GM13976 (cell line): ENCODE measurements around the gene GRID1.

Source experiments
- DNase-seq: peaks from one replicate; pipeline ENCODE4 v3.0.0; 2012; ENCODE audit warnings: low spot score
- in situ Hi-C: fragments of 300-500 bp; cut with MboI; formaldehyde crosslinking; loops from one replicate; pipeline ENCODE4 v1.12.0; 2022; ENCODE audit warnings: low sequenced_read_pairs, mixed read lengths, inconsistent platforms; ENCODE audit not compliant: unreplicated experiment
- TF ChIP-seq, protein P1 (sequence below): IDR thresholded peaks from 2 replicates; pipeline ENCODE4 v1.5.1; 2012; ENCODE audit warnings: borderline replicate concordance, mild to moderate bottlenecking; ENCODE audit not compliant: insufficient read depth; ENCODE audit errors: extremely low read depth, missing control alignments, control extremely low read depth

The GRID1 gene

DNA sequence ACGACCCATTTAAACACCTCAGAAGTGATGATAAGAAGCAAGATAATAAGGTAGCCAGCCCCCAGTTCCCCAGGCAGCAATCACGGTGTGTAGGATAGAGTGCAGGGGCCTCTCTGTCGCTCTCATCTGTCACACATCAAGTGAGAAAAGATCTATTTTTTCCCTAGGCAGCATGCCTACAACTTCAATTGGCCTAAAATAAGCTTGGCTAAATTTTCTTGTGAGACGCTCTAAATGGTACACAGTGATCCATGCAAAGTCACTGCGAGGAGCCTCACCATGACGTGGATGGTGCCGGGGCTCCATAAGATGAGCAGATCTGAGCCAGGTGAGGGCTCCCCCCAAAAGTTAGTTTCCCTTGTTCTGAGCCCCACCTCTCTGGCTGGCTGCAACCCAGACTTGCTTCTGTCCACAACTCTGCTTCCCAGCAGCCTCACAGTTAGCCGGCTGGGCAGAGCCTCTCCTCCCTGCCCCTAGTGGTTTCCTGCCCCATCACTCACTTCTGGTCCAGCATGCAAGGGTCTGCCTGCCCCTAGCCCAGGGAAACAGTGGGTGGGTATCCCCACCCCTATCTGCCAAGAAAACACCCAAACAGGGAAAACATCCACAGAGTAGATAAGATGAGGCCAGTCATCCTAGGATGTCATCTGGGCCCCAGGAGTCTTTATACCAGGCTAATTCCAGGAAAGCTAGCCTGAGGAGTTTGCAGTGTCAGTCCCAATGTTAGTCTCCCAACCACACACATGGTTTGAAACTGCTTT, 342.1 kb downstream of the GRID1 start:
- in situ Hi-C loops = no loop called here
- DNase-seq = no peak
- TF ChIP-seq, protein P1, sequence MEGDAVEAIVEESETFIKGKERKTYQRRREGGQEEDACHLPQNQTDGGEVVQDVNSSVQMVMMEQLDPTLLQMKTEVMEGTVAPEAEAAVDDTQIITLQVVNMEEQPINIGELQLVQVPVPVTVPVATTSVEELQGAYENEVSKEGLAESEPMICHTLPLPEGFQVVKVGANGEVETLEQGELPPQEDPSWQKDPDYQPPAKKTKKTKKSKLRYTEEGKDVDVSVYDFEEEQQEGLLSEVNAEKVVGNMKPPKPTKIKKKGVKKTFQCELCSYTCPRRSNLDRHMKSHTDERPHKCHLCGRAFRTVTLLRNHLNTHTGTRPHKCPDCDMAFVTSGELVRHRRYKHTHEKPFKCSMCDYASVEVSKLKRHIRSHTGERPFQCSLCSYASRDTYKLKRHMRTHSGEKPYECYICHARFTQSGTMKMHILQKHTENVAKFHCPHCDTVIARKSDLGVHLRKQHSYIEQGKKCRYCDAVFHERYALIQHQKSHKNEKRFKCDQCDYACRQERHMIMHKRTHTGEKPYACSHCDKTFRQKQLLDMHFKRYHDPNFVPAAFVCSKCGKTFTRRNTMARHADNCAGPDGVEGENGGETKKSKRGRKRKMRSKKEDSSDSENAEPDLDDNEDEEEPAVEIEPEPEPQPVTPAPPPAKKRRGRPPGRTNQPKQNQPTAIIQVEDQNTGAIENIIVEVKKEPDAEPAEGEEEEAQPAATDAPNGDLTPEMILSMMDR = no peak

DNA sequence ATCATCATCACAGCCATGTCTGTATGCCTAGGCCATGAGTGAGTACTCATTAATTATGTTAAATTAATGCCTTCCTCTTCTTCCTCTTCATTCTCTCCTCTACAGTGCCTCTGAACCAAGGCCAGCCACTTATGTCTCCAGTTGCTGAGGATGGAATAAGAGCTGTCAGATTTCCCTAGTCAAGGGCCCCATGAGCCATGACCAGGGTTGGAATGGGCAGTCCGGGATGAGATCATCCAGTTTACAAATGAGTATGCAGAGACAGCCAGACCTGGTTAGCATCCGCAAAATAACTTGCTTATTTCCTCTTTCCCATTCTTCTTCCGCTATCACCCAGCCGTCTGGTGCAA, 342.7 kb downstream of the GRID1 start:
- DNase-seq = no peak
- in situ Hi-C loops = no loop called here
- TF ChIP-seq, protein P1 = no peak

DNA sequence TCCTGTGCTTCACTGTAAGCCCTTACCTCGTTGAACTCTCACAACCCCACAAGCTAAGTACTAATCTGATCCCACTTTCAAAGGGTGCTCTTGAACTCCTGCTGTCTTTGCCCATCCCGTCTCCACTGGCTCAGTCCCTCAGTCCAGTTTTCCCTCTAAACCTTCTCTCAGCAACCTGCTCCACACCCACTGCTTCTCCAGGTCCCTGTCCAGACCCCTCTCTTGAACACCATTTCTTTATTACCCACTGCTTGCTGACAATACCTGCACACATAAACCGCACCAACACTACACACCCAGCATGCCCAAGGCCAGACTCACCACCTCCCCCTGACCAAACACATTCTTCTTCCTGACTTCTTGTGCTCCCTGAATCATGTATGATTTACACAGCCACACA, 343.3 kb downstream of the GRID1 start:
- TF ChIP-seq, protein P1 = no peak
- in situ Hi-C loops = no loop called here
- DNase-seq = no peak

DNA sequence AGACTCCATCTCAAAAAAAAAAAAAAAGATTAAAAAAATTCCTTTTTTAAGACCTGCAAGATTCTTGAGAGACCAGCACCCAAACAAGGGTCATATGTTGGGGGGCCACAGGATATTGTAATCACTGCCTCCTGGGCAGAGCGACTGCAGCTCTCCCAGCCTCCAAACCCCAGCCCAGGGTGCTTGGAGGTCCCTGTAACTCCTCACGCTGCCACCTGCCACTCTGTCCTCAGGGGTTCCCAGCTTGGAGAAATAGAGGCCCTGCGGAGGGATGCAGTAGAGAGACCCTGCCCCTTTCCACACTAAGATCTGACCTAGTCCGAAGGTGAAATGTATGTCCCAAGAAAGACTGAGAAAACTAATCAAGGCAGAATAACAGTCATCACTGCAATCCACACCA, 343.7 kb downstream of the GRID1 start:
- DNase-seq = no peak
- TF ChIP-seq, protein P1 = no peak
- in situ Hi-C loops = no loop called here

GRCh38 chr10:86020134-86020533, 346.5 kb downstream of the GRID1 start:
- no peak for DNase-seq
- TF ChIP-seq, protein P1 = no peak
- in situ Hi-C loops = no loop called here

DNA sequence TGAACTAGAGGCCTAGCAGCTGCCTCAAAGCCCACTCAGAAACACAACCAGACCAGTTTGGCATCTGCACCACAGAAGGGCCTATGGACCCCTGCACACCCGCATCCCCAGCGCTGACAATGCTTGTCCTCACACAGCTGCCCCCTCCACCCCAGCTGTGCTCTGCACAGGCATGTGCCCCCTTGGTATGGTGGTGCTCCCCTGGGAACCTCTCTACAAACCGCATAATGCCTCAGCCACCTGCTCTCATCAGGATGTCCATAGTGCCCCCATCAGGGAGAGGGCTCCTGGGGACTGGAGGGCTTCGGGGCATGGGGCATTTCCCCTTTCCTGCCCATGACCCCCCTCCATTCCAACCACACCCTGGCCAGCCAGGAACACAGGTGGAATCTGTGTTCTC, 347.5 kb downstream of the GRID1 start:
- in situ Hi-C loops = no loop called here
- no peak for DNase-seq

More for the DNA sequence above, 347.5 kb downstream of the GRID1 start:
- TF ChIP-seq, protein P1 = no peak
